Calu3 (cell line): Measurements from ENCODE around the gene ALG9. TPM values are rescaled to one million over a fixed set of nuclear protein-coding genes. Genes with fewer than 3 reads are reported as not detected.

Experiments
- BruUV-seq: library from RNA; stranded (reverse); fragments of 400-500 nt; replicated peaks from 2 replicates; lab custom pipeline; 2021; lab: Mats Ljungman, UMichigan
- CTCF ChIA-PET: fragments of 300-600 bp; sonication (Branson Sonifier 250); formaldehyde crosslinking; loops from one replicate; lab custom pipeline; 2022; ENCODE audit warnings: antibody characterized with exemption; lab: Charles Lee
- DNase-seq: peaks from one replicate; pipeline ENCODE4 v3.0.0; 2022
- H3K27ac Mint-ChIP-seq: one replicate; pipeline ENCODE4 v1.8.0; 2022; ENCODE audit warnings: mixed read lengths; ENCODE audit not compliant: unreplicated experiment
- H3K27me3 Mint-ChIP-seq: one replicate; pipeline ENCODE4 v1.8.0; 2022; ENCODE audit warnings: mixed read lengths; ENCODE audit not compliant: unreplicated experiment
- H3K36me3 Mint-ChIP-seq: one replicate; pipeline ENCODE4 v1.8.0; 2022; ENCODE audit warnings: mild to moderate bottlenecking, moderate library complexity, mixed read lengths; ENCODE audit not compliant: insufficient read depth, unreplicated experiment
- H3K4me1 Mint-ChIP-seq: one replicate; pipeline ENCODE4 v1.8.0; 2022; ENCODE audit warnings: mild to moderate bottlenecking, low read depth, mixed read lengths; ENCODE audit not compliant: unreplicated experiment
- H3K4me3 Mint-ChIP-seq: one replicate; pipeline ENCODE4 v1.8.0; 2022; ENCODE audit warnings: mild to moderate bottlenecking, low read depth, moderate library complexity, mixed read lengths; ENCODE audit not compliant: unreplicated experiment
- H3K9me3 Mint-ChIP-seq: one replicate; pipeline ENCODE4 v1.8.0; 2022; ENCODE audit warnings: low read depth, mixed read lengths; ENCODE audit not compliant: unreplicated experiment
- CTCF ChIP-seq: fragments of 200-600 bp; IDR thresholded peaks from one replicate; pipeline ENCODE4 v1.8.0; 2022; ENCODE audit warnings: antibody characterized with exemption; ENCODE audit not compliant: unreplicated experiment
- intact Hi-C: fragments of 100-400 bp; cut with micrococcal nuclease; formaldehyde crosslinking; loops from one replicate; pipeline ENCODE4 v1.10.0; 2022; ENCODE audit not compliant: unreplicated experiment
- total RNA-seq: library from RNA; stranded (reverse); gene quantifications from 2 replicates; pipeline ENCODE4 v1.2.3, GENCODE V29; 2022

The ALG9 gene
- total RNA-seq, 1 experiment from 2014 or later, result 12.6 TPM

DNA sequence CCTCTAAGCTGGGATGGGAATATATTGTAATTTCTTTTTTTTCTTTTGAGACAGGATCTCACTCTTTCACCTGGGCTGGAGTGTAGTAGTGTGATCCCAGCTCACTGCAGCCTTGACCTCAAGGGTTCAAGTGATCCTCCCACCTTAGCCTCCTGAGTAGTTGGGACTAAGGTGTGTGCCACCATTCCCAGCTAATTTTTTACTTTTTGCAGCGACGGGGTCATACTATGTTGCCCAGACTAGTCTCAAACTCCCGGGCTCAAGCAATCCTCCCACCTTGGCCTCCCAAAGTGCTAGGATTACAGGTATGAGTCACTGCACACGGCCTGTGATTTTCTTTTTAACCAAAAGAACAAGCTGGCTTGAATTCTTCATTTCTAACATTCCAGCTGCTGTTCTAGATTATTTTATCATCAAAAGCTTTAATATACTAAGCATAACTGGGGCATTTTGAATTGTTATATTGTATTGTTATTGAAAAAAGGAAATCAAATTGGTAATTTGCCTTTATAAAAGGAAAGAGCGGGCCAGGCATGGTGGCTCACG lies 78.4 kb downstream of the ALG9 start:
- TF ChIP-seq CTCF, result no peak
- CTCF ChIA-PET, result interaction anchor here (0.6 kb wide), 1 partner anchor 229 kb away, joined by 3 read pairs; no protein-coding TSS in a partner anchor
- Mint-ChIP-seq H3K36me3 (no peaks in the 10 kb centered on the region), H3K27me3 (no peaks in the 10 kb centered on the region), H3K4me1 (no peaks in the 10 kb centered on the region), H3K4me3 (no peak overlapping the region), H3K9me3 (no peaks in the 10 kb centered on the region), H3K27ac (no peak overlapping the region)
- intact Hi-C loops, result no loop called here
- no TSS peak for BruUV-seq
- no peak for DNase-seq

DNA sequence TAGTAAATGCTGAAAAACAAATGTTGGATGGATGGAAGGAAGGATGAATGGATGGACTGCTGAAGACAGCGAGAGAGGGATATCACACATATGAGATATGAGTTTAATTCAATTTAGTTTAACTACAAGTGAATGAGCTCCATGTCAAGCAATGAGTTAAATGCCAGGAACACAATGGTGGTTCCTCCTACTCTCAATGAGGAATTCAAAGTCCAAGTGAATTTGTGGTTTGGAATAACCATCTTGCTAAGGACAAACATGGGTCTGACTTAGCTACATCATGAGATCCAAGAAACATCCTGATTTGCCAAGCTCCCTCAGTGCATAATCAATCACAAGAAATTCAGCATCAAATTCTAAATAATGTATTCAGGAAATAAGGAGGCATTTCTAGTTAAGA lies 79.1 kb downstream of the ALG9 start:
- intact Hi-C loops, result no loop called here
- TF ChIP-seq CTCF, result no peak
- H3K4me1 Mint-ChIP-seq, result no peaks in the 10 kb centered on the region
- BruUV-seq, result no TSS peak
- H3K4me3 Mint-ChIP-seq, result no peak overlapping the region
- no peaks in the 10 kb centered on the region for H3K36me3 Mint-ChIP-seq
- no peak overlapping the region for H3K27ac Mint-ChIP-seq
- DNase-seq, result no peak
- CTCF ChIA-PET, result no interaction called here
- H3K27me3 Mint-ChIP-seq, result no peaks in the 10 kb centered on the region
- no peaks in the 10 kb centered on the region for H3K9me3 Mint-ChIP-seq

DNA sequence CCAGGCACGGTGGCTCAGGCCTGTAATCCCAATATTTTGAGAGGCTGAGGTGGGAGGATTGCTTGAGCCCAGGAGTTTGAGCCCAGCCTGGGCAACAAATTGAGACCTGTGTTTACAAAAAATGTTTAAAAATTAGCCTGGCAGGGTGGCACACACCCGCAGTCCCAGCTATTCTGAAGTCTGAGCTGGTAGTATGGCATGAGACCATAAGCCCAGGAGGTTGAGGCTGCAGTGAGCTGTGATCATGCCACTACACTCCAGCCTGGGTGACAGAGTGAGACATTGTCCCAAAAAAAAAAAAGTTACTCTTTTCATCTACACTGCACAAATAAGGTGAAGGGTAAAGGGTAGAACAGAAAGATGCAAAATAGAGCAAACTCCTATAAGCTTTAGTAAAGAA lies 82.9 kb downstream of the ALG9 start:
- Mint-ChIP-seq H3K36me3 (no peaks in the 10 kb centered on the region), H3K27me3 (no peaks in the 10 kb centered on the region), H3K4me1 (no peaks in the 10 kb centered on the region), H3K27ac (no peak overlapping the region), H3K9me3 (no peaks in the 10 kb centered on the region), H3K4me3 (no peak overlapping the region)
- DNase-seq, result no peak
- CTCF ChIA-PET, result no interaction called here
- BruUV-seq, result no TSS peak
- intact Hi-C loops, result no loop called here
- no peak for TF ChIP-seq CTCF

GRCh38 chr11:111788051-111788450 lies 83.3 kb downstream of the ALG9 start:
- no peak for TF ChIP-seq CTCF
- intact Hi-C loops, result no loop called here
- no peaks in the 10 kb centered on the region for H3K4me1 Mint-ChIP-seq
- H3K4me3 Mint-ChIP-seq, result no peak overlapping the region
- no peak overlapping the region for H3K27ac Mint-ChIP-seq
- no peaks in the 10 kb centered on the region for H3K36me3 Mint-ChIP-seq
- no peak for DNase-seq
- H3K27me3 Mint-ChIP-seq, result no peaks in the 10 kb centered on the region
- H3K9me3 Mint-ChIP-seq, result no peaks in the 10 kb centered on the region
- BruUV-seq, result no TSS peak
- CTCF ChIA-PET, result no interaction called here
